ENCODE measurements around the gene VEGFB.

VEGFB gene

DNA sequence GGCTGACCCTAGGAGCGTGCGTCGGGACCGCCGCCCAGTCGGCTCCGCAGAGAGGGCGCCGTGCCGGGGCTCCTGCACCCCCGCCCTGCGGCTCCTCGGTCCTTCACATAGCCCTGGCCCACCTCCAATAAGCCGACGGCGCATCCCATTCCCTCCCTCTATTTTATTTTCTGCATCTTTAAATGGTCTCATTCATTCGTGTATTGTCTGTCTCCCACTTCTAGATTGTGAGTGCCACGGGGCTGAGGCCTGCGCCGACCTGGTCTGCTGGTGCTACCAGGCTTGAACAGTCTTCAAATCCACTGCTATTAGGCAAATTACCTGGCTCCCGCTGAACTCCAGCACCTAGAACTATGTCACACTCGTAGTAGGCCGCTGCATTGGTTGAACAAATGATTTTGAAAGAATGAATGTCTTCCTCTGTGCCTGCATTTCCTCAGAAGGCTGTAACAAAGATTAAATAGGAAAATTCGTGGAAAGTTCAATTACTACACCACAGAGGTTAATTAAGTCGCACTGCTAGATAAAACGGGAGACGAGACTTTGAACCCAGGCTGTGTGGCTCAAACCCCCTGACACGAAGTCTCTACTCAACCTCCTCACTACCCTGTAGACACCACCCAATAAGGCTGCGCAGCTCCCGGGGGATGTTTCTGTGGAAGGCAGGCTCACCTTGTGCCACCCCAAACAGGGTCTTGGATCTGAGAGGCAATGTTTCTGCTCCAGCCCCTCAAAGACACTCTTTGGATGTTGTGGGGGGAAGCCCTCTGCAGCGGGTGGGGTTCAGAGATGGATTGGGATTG is 13.5 kb downstream of the VEGFB start:
- DNase-seq (ENCODE audit: low spot score) = peak; percentile 33

DNA sequence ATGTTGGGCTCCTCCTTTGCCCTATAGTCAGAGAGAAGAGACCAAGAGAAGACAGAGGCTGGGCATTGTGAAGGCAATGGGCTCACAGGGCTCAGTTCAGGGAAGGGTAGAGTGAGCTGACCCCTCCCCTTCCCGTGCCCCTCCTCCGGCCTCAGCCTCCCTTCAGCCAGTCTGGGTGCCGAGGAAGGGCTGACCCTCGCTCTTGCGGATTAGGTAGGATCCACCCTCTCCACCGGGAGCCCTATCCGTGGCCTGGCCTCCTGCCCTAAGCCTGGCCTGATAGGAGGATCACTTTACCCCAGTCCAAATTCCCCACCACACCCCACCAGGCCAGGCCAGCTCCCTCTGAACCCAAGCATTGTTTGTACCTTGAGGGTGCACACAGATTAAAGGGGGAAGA is 14.2 kb downstream of the VEGFB start:
- no peak for DNase-seq (ENCODE audit: low spot score)

DNA sequence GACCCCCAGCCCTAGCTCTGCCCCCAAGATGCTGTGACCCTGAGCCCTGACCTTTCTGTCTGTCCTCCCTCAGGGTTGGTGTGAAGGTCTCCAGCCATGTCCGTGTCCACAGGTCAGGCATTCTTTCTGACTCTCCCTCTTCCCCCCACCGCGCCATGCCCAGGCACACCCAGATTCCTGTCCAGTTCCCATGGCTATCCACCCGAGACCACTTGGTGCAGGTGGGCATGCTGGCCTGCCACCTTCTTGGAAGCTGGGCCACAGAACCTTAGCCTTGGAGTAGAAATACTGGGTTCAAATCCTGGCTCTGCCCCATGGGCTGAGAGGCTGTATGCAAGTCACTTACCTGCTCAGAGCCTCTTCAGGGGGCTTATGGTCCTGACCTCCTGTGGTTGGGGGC is 14.7 kb downstream of the VEGFB start:
- DNase-seq (ENCODE audit: low spot score) = no peak

DNA sequence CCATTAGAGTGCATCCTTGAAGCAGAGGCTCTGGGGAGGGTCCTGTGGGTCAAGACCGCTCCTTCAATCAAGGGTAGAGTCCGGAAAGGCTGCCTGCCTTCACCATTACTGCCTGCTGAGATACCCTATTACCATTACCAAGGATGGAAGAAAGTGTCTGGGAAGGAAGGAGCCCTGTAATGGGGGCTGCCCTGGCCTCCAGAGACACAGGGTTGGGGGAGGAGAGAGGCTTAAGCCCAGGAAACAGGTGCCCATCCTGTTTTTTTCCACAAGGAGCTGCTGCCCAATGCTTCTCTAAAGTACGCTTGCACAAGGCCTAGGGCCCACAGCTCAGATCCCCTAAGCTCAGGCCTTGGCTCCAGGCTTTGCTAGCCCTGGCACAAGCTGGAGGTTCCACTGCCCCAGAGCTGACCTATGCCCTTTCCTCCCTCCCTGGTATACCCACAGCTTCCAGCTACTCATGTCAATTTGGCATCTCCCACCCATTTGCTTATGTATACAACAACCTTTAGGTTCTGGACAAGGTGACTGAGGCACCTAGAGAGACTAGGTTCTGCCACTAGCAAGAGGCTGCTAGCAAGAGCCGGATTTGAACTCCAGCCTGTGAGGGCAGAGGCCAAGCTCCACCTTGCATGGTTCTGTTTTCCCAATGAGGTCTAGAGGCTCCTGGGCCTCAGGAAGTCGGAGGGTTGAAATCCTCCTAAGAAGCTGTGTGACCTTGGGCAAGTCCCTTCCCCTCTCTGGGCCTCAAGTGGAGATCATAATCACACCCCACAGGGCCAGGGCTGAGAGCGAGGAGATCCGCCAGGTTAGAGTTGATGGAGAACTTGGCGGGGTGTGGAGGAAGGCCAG is 15.4 kb downstream of the VEGFB start:
- DNase-seq (ENCODE audit: low spot score) = no peak

DNA sequence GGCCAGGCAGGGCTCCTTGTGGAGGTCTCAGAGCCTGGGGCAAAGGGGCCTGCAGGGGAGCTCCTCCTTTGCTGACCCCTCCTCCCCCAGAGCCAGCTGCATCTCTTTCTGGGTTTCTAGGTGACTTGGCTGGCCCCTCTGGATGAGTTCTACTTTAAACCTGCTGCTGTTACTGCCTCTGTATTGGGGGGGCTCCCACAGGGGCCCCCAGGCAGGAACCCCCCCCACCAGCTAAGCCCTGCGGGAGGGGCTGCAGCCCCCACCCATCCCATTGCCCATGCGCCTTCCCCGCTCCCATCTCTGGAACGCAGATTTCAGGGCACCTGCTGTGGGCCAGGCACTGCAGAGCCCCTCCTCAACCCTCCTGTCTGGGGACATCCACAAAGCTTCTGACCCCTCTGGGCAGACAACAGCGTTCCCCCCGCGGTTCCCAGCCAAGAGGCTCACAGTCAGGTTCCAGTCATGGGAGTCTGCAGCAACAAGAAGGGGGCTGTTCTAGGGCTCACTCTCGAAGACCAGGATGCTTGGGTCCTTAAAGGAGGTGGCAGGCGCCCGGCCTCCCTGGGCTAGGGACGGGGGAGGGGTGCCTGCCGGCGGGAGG is 16.1 kb downstream of the VEGFB start:
- no peak for DNase-seq (ENCODE audit: low spot score)

DNA sequence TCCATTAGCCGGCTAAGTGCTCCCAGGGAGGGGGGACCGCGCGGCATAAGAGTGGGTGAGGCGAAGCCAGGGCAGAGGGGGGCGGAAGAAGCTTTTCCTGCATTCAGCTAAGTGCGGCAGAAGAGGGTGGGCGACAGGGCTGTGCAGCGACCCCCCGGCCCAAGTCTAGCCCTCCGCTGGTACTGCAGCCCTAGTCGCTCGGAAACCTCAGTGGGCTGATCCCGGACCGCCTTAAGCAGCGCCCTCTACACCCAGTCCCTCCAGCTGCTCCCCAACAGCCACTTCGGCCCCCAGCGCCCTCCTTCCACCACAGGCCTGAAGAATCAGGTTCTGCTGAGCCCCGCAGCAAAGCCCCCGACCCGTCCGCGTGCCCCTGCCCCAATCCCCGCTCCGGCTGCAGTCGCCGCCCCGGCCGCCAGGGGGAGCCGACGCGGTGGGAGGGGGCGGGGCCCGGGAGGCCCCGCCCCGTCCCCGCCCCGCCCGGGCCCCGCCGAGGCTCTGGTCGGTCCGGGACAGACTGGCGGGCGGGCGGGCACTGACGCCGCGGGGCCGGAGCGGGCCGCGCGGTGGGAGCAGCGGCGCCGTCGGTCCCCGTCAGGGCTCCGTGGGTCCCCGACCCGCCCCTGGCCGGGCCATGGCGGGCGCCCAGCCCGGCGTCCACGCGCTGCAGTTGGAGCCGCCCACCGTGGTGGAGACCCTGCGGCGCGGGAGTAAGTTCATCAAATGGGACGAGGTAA is 16.8 kb downstream of the VEGFB start, which contains the start of gene PLCB3:
Gene PLCB3, plus strand, starts transcription at position 515 of the 737 bp plus-strand sequence. Its CDS starts 120 bp downstream, at position 635.
- peak; percentile 94 for DNase-seq (ENCODE audit: low spot score)

DNA sequence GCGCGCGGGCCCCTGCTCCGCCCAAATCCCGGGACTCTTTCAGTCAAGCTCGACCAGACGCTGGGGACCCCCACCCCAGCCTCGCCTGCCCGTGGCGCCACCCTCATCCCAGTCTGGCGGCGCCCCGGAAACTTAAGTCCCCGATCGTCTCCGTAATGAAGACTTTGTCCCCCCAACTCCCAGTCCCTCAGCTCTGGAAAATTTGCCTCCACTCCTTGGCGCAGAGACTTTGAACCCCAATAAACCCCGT is 17.3 kb downstream of the VEGFB start:
- DNase-seq (ENCODE audit: low spot score) = no peak

DNA sequence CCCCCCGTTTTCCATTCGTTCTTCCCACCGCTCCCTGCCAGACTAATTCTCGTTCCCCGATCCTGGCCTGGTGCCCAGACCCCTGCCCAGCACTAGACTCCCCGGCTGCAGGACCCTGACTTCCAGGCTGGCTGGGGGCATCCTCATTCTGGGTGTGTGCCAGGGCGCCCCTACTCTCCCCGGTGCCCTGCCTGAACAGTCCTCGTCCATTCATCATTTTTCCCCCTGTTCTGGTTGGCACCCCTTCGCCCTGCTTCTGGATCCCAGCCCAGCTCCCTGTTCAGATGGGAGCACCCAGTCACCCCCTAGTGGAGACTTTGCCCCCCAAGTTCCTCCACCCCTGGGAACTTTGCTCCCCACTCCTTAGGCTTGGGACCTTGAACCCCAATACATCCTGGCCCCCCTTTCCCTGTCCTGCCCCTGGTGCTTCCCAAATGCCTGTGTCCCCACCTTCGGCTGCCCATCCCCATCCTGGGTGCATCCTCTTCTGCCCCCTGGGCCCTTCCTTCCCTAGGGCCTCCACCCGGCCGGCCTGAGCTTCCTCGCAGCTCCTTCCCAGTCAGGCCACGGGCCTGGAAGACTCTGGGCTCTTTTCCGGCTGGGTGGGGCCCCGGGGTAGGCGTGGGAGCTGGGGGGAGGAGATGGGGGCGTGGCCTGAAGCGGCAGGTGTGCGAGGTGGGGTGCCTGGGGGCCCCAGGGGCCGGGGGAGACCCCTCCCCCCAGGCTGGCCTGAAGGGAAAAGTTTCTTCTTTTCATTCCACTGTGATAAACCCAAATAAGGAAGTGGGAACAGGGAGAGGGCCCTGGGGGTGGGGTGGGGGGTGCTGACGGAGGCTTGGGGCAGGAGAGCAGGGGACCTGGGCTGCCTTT is 17.9 kb downstream of the VEGFB start:
- DNase-seq (ENCODE audit: low spot score) = peak; percentile 83

DNA sequence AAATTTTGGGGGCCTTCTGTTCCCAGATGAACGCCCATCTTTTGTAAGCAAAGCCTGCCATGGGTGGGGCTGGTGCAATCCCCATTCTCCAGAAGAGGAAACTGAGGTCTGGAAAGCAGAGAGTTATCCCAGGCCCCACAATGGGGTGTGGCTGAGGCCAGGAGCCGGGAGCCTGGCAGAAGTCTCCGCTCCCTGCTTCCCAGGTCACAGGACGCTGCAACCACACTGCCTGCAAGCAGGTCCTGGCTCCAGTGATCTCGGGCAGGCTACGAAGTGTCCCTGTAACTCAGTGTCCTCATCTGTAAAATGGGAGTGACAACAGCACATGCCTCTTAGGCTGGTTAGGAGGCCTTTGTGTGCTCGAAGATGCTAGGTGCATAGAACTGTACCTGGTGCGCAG is 18.7 kb downstream of the VEGFB start:
- DNase-seq (ENCODE audit: low spot score) = no peak

DNA sequence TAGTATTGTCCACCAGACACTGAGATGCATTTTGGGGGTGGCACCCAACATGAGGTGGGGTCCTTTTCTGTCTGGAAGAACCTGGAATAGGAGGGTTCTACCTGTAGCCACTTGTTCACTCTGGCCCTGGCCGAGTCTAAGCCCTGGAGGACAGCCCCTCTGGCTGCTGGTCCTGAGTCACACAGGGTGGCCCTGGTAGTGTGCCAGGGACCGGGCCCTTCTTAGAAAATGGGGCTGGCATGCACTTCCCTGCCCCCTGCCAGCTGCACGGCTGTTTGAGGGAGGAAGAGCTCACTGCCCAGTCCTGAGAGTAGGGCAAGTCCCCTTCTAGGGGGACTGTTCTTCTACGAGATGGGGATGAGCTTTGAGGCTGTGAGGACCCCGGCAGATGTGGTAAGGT is 19.1 kb downstream of the VEGFB start:
- no peak for DNase-seq (ENCODE audit: low spot score)

DNA sequence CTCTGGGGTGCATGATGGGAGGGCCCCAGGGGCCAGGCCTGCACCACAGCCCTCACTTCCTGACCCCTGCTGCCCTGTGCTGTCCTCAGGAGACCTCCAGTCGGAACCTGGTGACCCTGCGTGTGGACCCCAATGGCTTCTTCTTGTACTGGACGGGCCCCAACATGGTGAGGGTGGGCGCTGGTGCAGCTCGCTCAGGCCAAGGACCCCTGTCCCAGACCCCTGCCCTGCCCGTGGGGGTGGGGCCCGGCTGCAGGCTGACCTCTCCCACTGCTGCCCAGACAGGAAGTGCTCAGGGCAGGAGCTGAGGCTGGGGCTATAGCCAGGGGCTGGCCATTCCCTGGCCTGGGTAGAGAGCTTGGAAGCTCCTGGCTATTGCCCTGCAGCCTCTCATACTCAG is 19.9 kb downstream of the VEGFB start:
- no peak for DNase-seq (ENCODE audit: low spot score)

DNA sequence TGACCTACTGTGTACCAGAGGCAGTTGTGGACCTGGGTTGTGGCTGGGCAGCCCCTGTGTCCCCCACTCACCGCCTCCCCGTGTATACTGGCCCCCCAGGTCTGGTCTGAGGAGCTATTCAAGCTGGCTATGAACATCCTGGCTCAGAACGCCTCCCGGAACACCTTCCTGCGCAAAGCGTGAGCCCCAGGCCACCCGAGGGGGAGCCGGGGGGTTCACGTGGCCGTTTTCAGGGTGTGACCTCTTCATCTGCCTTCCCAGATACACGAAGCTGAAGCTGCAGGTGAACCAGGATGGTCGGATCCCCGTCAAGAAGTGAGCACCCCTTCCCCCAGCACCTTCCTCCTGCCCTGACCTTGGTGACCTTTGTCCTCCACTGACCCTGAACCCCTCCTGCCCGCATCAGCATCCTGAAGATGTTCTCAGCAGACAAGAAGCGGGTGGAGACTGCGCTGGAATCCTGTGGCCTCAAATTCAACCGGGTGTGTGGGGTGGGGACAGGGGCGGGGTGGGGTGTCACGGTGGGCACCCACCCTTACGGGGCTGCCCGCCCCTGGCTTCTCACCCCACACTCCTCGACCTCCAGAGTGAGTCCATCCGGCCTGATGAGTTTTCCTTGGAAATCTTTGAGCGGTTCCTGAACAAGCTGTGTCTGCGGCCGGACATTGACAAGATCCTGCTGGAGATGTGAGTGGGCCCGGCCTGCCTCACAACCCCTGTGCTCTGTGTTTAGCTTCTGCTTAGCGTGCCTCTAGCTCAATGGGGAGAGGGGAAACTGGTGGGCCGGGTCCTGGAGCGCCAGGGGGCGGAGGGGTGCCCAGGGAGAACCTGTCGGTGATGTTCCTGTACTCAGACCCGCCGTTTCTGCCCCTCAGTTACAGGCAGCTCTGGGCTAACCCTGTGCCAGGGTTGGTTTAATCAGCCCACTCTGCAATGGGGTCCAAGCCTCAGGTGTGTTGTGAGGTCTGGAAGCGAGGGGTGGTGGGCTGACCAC is 21.0 kb downstream of the VEGFB start:
- DNase-seq (ENCODE audit: low spot score) = no peak

DNA sequence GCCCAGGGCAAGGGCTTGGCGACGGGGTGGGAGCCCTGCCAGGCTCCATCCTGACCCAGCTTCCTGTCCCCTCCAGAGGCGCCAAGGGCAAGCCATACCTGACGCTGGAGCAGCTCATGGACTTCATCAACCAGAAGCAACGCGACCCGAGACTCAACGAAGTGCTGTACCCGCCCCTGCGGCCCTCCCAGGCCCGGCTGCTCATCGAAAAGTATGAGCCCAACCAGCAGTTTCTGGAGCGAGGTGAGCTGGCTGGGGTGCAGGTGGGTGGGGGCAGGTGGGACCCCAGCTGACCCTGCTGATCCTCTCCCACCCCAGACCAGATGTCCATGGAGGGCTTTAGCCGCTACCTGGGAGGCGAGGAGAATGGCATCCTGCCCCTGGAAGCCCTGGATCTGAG is 21.9 kb downstream of the VEGFB start:
- DNase-seq (ENCODE audit: low spot score) = no peak

DNA sequence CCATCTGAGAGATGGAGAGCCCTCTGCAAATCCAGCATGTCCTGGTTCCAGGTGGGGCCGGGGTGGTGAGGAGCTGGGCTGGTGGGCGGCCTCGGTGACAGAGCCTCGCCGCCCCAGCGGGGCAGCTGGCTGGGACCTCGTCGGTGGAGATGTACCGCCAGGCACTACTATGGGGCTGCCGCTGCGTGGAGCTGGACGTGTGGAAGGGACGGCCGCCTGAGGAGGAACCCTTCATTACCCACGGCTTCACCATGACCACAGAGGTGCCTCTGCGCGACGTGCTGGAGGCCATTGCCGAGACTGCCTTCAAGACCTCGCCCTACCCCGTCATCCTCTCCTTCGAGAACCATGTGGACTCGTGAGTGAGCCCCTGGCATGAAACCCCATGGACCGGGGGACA is 24.0 kb downstream of the VEGFB start:
- DNase-seq (ENCODE audit: low spot score) = no peak

DNA sequence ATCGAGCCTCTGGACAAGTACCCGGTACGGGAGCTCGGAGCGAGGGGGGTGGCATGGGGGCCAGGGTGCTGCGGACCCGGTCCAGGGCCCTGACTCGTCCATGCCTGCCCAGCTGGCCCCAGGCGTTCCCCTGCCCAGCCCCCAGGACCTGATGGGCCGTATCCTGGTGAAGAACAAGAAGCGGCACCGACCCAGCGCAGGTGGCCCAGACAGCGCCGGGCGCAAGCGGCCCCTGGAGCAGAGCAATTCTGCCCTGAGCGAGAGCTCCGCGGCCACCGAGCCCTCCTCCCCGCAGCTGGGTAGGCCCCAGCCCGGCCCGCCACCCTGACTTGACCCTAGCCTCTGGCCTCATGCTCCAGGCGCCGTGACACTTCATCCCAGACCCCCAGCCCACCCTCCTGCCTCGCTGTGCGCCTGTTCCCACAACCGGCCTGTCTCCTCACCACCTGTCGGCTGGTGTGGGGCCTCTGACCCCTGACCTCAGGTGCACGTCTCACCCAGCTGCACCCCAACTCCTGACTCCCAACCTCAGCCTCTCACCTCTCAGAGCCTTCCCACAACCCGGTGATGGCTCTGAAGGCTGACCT is 24.7 kb downstream of the VEGFB start:
- DNase-seq (ENCODE audit: low spot score) = no peak

DNA sequence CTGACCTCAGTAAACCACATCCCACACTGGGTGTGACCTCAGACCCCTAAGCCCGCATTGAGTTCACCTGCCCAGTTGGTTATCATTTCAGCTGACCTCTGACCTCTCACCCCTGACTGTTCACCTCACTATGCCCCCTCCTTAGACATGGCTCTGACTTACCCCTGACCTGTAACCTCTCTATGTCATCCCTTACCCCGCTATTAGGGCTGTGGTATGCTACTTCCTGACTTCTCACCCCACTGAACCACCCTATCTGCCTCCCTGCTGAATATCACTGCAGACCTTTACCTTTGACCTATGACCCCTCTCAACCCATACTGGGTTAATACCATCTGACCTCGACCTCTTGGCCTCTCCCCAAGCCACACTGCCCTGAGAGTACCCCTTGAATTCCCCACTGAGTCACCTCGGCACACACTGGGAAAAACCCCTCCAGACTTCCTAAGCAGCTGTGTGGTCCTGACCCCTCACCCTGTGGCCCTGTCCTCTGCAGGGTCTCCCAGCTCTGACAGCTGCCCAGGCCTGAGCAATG is 25.2 kb downstream of the VEGFB start:
- no peak for DNase-seq (ENCODE audit: low spot score)

DNA sequence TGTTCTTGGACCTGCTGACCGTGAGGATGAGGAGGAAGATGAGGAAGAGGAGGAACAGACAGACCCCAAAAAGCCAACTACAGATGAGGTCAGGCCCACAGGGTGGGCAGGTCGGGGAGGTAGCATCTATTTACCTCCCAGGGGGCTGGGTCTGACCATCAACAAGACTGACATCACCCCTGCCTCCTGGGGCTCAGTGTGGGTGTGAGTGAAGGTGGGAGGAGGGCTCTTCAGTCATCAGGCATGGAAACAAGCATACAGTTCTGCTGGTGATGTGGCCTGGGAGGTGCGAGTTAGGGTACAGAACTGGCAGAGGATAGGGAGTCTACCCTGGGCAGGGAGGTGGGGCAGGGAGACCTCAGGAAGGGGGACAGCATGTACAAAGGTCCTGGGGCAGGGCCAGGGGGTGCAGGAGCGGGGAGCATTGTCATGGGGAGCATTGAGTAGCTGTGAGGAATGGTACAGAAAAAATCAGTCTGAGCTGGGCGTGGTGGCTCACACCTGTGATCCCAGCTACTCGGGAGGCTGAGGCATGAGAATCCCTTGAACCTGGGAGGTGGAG is 25.8 kb downstream of the VEGFB start:
- DNase-seq (ENCODE audit: low spot score) = no peak

DNA sequence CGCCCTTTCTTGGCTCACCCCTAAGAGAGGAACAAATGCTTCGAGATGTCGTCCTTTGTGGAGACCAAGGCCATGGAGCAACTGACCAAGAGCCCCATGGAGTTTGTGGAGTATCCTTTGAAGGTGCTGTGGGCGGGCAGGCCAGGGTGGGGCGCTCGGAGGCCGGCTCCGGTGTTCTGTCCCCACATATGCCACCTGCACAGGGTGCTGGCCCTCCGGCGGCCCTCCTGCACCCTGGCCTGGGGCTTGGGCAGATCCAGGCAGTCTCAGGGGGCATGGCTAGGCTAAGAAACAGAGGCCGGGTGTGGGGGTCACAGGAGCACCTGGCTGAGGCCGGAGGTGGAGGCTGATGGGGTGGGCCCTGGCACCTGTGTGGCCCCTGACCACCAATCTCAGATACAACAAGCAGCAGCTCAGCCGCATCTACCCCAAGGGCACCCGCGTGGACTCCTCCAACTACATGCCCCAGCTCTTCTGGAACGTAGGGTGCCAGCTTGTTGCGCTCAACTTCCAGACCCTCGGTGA is 27.2 kb downstream of the VEGFB start:
- DNase-seq (ENCODE audit: low spot score) = no peak
